GM23338 (cell line): ENCODE measurements around the gene AQP3. TPM values are rescaled to one million over a fixed set of nuclear protein-coding genes. Genes with fewer than 3 reads are reported as not detected.
A peak's percentile ranks its signal among the peaks of the same experiment; 100 is the strongest.

Experiments used
- ATAC-seq: fragments of 200-7000 bp; cut with Tn5 transposase; 3 replicates; pipeline ENCODE4 v1.9.1; 2020
- DNase-seq: peaks from one replicate; pipeline ENCODE4 v3.0.0-alpha.2; 2015; ENCODE audit warnings: low spot score
- H2AFZ ChIP-seq: fragments of 200-600 bp; sonication (generic); 2 replicates; pipeline ENCODE4 v1.8.0; 2016; ENCODE audit warnings: antibody characterized with exemption, mild to moderate bottlenecking, moderate library complexity
- H3F3A ChIP-seq: fragments of 200-600 bp; sonication (generic); replicated peaks from 2 replicates; pipeline ENCODE4 v1.8.0; 2017; ENCODE audit warnings: antibody characterized with exemption, mixed run types, low read depth
- H3K27ac ChIP-seq: fragments of 200-600 bp; sonication (generic); 2 replicates; pipeline ENCODE4 v1.6.1; 2016; ENCODE audit warnings: low read depth
- H3K27me3 ChIP-seq: fragments of 200-600 bp; sonication (generic); 2 replicates; pipeline ENCODE4 v1.8.0; 2016; ENCODE audit warnings: mild to moderate bottlenecking, mixed run types, moderate library complexity; ENCODE audit not compliant: insufficient read depth
- H3K36me3 ChIP-seq: fragments of 200-600 bp; sonication (generic); 2 replicates; pipeline ENCODE4 v1.8.0; 2016; ENCODE audit warnings: mild to moderate bottlenecking; ENCODE audit not compliant: insufficient read depth
- H3K4me1 ChIP-seq: fragments of 200-600 bp; sonication (generic); 2 replicates; pipeline ENCODE4 v1.8.0; 2016; ENCODE audit warnings: mild to moderate bottlenecking, moderate library complexity; ENCODE audit not compliant: insufficient read depth
- H3K4me2 ChIP-seq: fragments of 200-600 bp; sonication (generic); 2 replicates; pipeline ENCODE4 v1.7.1; 2017; ENCODE audit warnings: mixed run types
- H3K4me3 ChIP-seq: fragments of 200-600 bp; sonication (generic); 2 replicates; pipeline ENCODE4 v1.6.1; 2016; ENCODE audit warnings: mixed run types
- H3K79me2 ChIP-seq: fragments of 200-600 bp; sonication (generic); replicated peaks from 2 replicates; pipeline ENCODE4 v1.8.0; 2017; ENCODE audit warnings: mild to moderate bottlenecking; ENCODE audit not compliant: insufficient read depth
- H3K9me2 ChIP-seq: fragments of 200-600 bp; sonication (generic); 2 replicates; pipeline ENCODE4 v1.8.0; 2017; ENCODE audit not compliant: insufficient read depth
- H4K20me1 ChIP-seq: fragments of 200-600 bp; sonication (generic); replicated peaks from 2 replicates; pipeline ENCODE4 v1.8.0; 2017; ENCODE audit warnings: mild to moderate bottlenecking; ENCODE audit not compliant: insufficient read depth
- H3K27ac Mint-ChIP-seq: 2 replicates; pipeline ENCODE4 v1.8.0; 2020; ENCODE audit warnings: inconsistent platforms, mild to moderate bottlenecking, moderate library complexity, mixed read lengths
- H3K27me3 Mint-ChIP-seq: 3 replicates; pipeline ENCODE4 v1.8.0; 2022; ENCODE audit warnings: low read depth, mild to moderate bottlenecking, moderate library complexity, mixed read lengths, inconsistent platforms; ENCODE audit not compliant: insufficient read depth, poor library complexity
- H3K36me3 Mint-ChIP-seq: 3 replicates; pipeline ENCODE4 v1.8.0; 2021; ENCODE audit warnings: low read depth, mild to moderate bottlenecking, inconsistent platforms, moderate library complexity, mixed read lengths
- H3K4me1 Mint-ChIP-seq: 3 replicates; pipeline ENCODE4 v1.8.0; 2020; ENCODE audit warnings: mild to moderate bottlenecking, inconsistent platforms, mixed read lengths
- H3K4me3 Mint-ChIP-seq: 3 replicates; pipeline ENCODE4 v1.8.0; 2021; ENCODE audit warnings: moderate library complexity, mild to moderate bottlenecking, inconsistent platforms, mixed read lengths
- H3K9me3 Mint-ChIP-seq: 3 replicates; pipeline ENCODE4 v1.8.0; 2020; ENCODE audit warnings: moderate library complexity, mild to moderate bottlenecking, inconsistent platforms, mixed read lengths
- CTCF ChIP-seq, 2 experiments: fragments of 200-600 bp in 1 of 2; sonication (generic) in 1 of 2; conservative IDR thresholded peaks; 2 replicates each; pipeline versions ENCODE4 v1.5.1 to v1.6.1; 2016 to 2017; ENCODE audit warnings: antibody characterized with exemption in 2 of 2, low read depth in 2 of 2, mild to moderate bottlenecking in 2 of 2, moderate library complexity in 1 of 2
- ETS1 ChIP-seq: IDR thresholded peaks from 2 replicates; pipeline ENCODE4 v1.6.1; 2016; ENCODE audit warnings: antibody characterized with exemption
- EZH2 ChIP-seq: fragments of 200-600 bp; sonication (generic); IDR thresholded peaks from one replicate; pipeline ENCODE4 v1.8.0; 2017; ENCODE audit warnings: antibody characterized with exemption, mild to moderate bottlenecking, low read depth; ENCODE audit not compliant: unreplicated experiment
- EZH2phosphoT487 ChIP-seq: fragments of 200-600 bp; sonication (generic); IDR thresholded peaks from one replicate; pipeline ENCODE4 v1.8.1; 2018; ENCODE audit warnings: antibody characterized with exemption; ENCODE audit not compliant: unreplicated experiment
- JUNB ChIP-seq: IDR thresholded peaks from one replicate; pipeline ENCODE4 v1.6.1; 2016; ENCODE audit warnings: antibody characterized with exemption; ENCODE audit not compliant: unreplicated experiment
- NANOG ChIP-seq: IDR thresholded peaks from 2 replicates; pipeline ENCODE4 v1.6.1; 2016; ENCODE audit warnings: antibody characterized with exemption, borderline replicate concordance
- POLR2AphosphoS5 ChIP-seq: IDR thresholded peaks from 2 replicates; pipeline ENCODE4 v1.6.1; 2016; ENCODE audit warnings: antibody characterized with exemption, low read depth
- REST ChIP-seq: IDR thresholded peaks from one replicate; pipeline ENCODE4 v1.6.1; 2018; ENCODE audit warnings: antibody characterized with exemption; ENCODE audit not compliant: unreplicated experiment
- STAT1 ChIP-seq: IDR thresholded peaks from one replicate; pipeline ENCODE4 v1.6.1; 2016; ENCODE audit warnings: antibody characterized with exemption; ENCODE audit not compliant: unreplicated experiment
- ZNF114 ChIP-seq: fragments of 250-450 bp; sonication (Bioruptor Pico); IDR thresholded peaks from 2 replicates; pipeline ENCODE4 v1.5.0; 2020; ENCODE audit warnings: mild to moderate bottlenecking, moderate library complexity
- ZNF331 ChIP-seq: fragments of 250-450 bp; sonication (Bioruptor Pico); IDR thresholded peaks from 2 replicates; pipeline ENCODE4 v1.5.0; 2020; ENCODE audit warnings: low read depth, mild to moderate bottlenecking, moderate library complexity
- polyA plus RNA-seq: library from polyadenylated mRNA; unstranded; fragments of >200 nt; fragmentation: Nextera tagmentation; extraction: Ambion mirVana; gene quantifications from 2 replicates; pipeline ENCODE4 v1.2.1, GENCODE V29; 2016
- total RNA-seq: library from RNA; depleted of rRNA; stranded (reverse); fragments of >200 nt; shearing (Covaris generic); gene quantifications from 2 replicates; pipeline ENCODE4 v1.2.3, GENCODE V29; 2014

The AQP3 gene
- total and polyA plus RNA-seq, 2 experiments from 2014 or later = 1.4 to 3.5 TPM

- H3K9me3 Mint-ChIP-seq = peaks cover 3% of the 10 kb centered on the region; the same call in 2 of the 3 replicates
- Histone ChIP-seq H3K4me1 (no peaks in the 10 kb centered on the region), H3K4me2 (0 out of 2 replicates have a peak overlapping the region, but pooled peaks have one; percentile 36), H3K27me3 (no peaks in the 10 kb centered on the region), H3K9me2 (no peaks in the 10 kb centered on the region), H3K79me2 (no peaks in the 10 kb centered on the region), H4K20me1 (no peaks in the 10 kb centered on the region), H3K4me3 (no peak overlapping the region), H2AFZ (peak overlapping the region; percentile 83; the same call in 1 of the 2 replicates), H3K36me3 (no peaks in the 10 kb centered on the region), H3K27ac (no peak overlapping the region), H3F3A (no peaks in the 10 kb centered on the region)
- DNase-seq (peak; percentile 91), ATAC-seq (peak; percentile 94)
- no peak overlapping the region for H3K4me3 Mint-ChIP-seq
- peaks cover 7% of the 10 kb centered on the region for H3K27me3 Mint-ChIP-seq
- TF ChIP-seq CTCF (conservative IDR thresholded peaks at IDR 0.05; ENCODE audit: low read depth in 2 of 2) = peak; percentile 77 to 88
- TF ChIP-seq EZH2 = no peak
- H3K4me1 Mint-ChIP-seq = peaks cover 6% of the 10 kb centered on the region
- H3K36me3 Mint-ChIP-seq = no peaks in the 10 kb centered on the region
- H3K27ac Mint-ChIP-seq = no peak overlapping the region
These were observed 31.8 kb downstream of the AQP3 start for GRCh38 chr9:33415501-33416038.

- Histone ChIP-seq H3K36me3 (no peaks in the 10 kb centered on the region), H3K4me3 (no peak overlapping the region), H4K20me1 (no peaks in the 10 kb centered on the region), H2AFZ (peak overlapping the region; percentile 83; the same call in 1 of the 2 replicates), H3K79me2 (no peaks in the 10 kb centered on the region), H3K27me3 (no peaks in the 10 kb centered on the region), H3K4me1 (no peaks in the 10 kb centered on the region), H3K4me2 (no peak overlapping the region), H3K9me2 (no peaks in the 10 kb centered on the region), H3F3A (no peaks in the 10 kb centered on the region), H3K27ac (no peak overlapping the region)
- Mint-ChIP-seq H3K36me3 (no peaks in the 10 kb centered on the region), H3K27ac (no peak overlapping the region), H3K9me3 (no peaks in the 10 kb centered on the region; the same call in 2 of the 3 replicates), H3K27me3 (peaks cover 9% of the 10 kb centered on the region), H3K4me1 (peaks cover 6% of the 10 kb centered on the region), H3K4me3 (no peak overlapping the region)
- no peak for DNase-seq
- no peak for ATAC-seq
- TF ChIP-seq ETS1 (no peak), STAT1 (no peak), POLR2AphosphoS5 (no peak), REST (no peak), ZNF114 (CRISPR knock-in tag) (no peak), EZH2phosphoT487 (no peak), JUNB (no peak), CTCF (conservative IDR thresholded peaks at IDR 0.05; ENCODE audit: low read depth in 2 of 2) (no peak), EZH2 (no peak), NANOG (no peak), ZNF331 (CRISPR knock-in tag) (no peak)
These were observed 32.4 kb downstream of the AQP3 start for GRCh38 chr9:33414889-33415500.
